SK-N-SH (cell line): ENCODE results near the gene USP4. TPM values are rescaled to one million over a fixed set of nuclear protein-coding genes. Genes with fewer than 3 reads are reported as not detected.

ENCODE experiments used
- CTCF ChIA-PET: fragments of 300-600, 350-600 bp; formaldehyde crosslinking; extraction: SDS; loops from one replicate; lab custom pipeline; 2021; lab: Yijun Ruan, JAX
- POLR2A ChIA-PET: fragments of 350-600 bp; sonication (Branson Sonifier 250); formaldehyde crosslinking; extraction: SDS; loops from one replicate; lab custom pipeline; 2020; ENCODE audit warnings: antibody characterized with exemption, inconsistent platforms; lab: Yijun Ruan, JAX
- DNase-seq: peaks from one replicate; pipeline ENCODE4 v3.0.0; 2012
- H2AFZ ChIP-seq: fragments of 200-600 bp; sonication (generic); 2 replicates; pipeline ENCODE4 v1.8.1; 2016; ENCODE audit warnings: antibody characterized with exemption, mild to moderate bottlenecking, low read depth
- H3F3A ChIP-seq: fragments of 200-600 bp; sonication (generic); replicated peaks from 2 replicates; pipeline ENCODE3; 2016; ENCODE audit warnings: antibody characterized with exemption, mild to moderate bottlenecking; ENCODE audit not compliant: insufficient read depth
- H3K27ac ChIP-seq, 2 experiments: fragments of 200-500 bp in 1 of 2; fragments of 200-600 bp in 1 of 2; sonication (Bioruptor generic) in 1 of 2; sonication (generic), shearing (Covaris generic) in 1 of 2; 2 replicates each; pipeline versions ENCODE4 v1.5.1 to v1.6.1; 2014 to 2016; ENCODE audit warnings: low read depth in 2 of 2, inconsistent platforms in 1 of 2, low read length in 1 of 2, mild to moderate bottlenecking in 1 of 2, mixed read lengths in 1 of 2
- H3K27me3 ChIP-seq: fragments of 200-600 bp; sonication (generic), shearing (Covaris generic); 2 replicates; pipeline ENCODE4 v1.6.1; 2016; ENCODE audit warnings: mixed run types; ENCODE audit not compliant: insufficient read depth
- H3K36me3 ChIP-seq, 2 experiments: fragments of 200-500 bp in 1 of 2; fragments of 200-600 bp in 1 of 2; sonication (Bioruptor generic) in 1 of 2; sonication (generic) in 1 of 2; replicated peaks in 1 of 2; 2 replicates each; pipeline versions ENCODE3 to v1.5.1; 2014 to 2016; ENCODE audit warnings: low read length in 1 of 2, mild to moderate bottlenecking in 1 of 2; ENCODE audit not compliant: insufficient read depth in 2 of 2, control insufficient read depth in 1 of 2
- H3K4me1 ChIP-seq, 2 experiments: fragments of 200-500 bp in 1 of 2; fragments of 200-600 bp in 1 of 2; sonication (Bioruptor generic) in 1 of 2; sonication (generic), shearing (Covaris generic) in 1 of 2; 2 replicates each; pipeline versions ENCODE4 v1.5.1 to v1.6.1; 2014 to 2016; ENCODE audit warnings: low read depth in 1 of 2, low read length in 1 of 2, mixed run types in 1 of 2; ENCODE audit not compliant: insufficient read depth in 2 of 2, control insufficient read depth in 1 of 2
- H3K4me2 ChIP-seq: fragments of 200-600 bp; sonication (generic), shearing (Covaris generic); 2 replicates; pipeline ENCODE4 v1.6.1; 2017; ENCODE audit warnings: mixed run types
- H3K4me3 ChIP-seq, 2 experiments: fragments of 200-500 bp in 1 of 2; fragments of 200-600 bp in 1 of 2; sonication (Bioruptor generic) in 1 of 2; sonication (generic), shearing (Covaris generic) in 1 of 2; 2 replicates each; pipeline versions ENCODE4 v1.5.1 to v1.8.1; 2014 to 2016; ENCODE audit warnings: low read depth in 2 of 2, inconsistent platforms in 1 of 2, low read length in 1 of 2, mild to moderate bottlenecking in 1 of 2, mixed read lengths in 1 of 2, moderate library complexity in 1 of 2
- H3K79me2 ChIP-seq: fragments of 200-600 bp; sonication (generic); 2 replicates; pipeline ENCODE4 v1.8.1; 2017; ENCODE audit warnings: mild to moderate bottlenecking; ENCODE audit not compliant: insufficient read depth
- H3K9ac ChIP-seq: fragments of 200-600 bp; sonication (generic); 2 replicates; pipeline ENCODE4 v1.6.1; 2017; ENCODE audit warnings: mixed run types
- H3K9me2 ChIP-seq: fragments of 200-600 bp; sonication (generic); 2 replicates; pipeline ENCODE4 v1.6.1; 2017; ENCODE audit warnings: mixed run types
- H3K9me3 ChIP-seq: fragments of 200-600 bp; sonication (generic); 2 replicates; pipeline ENCODE4 v1.6.1; 2017; ENCODE audit warnings: mixed run types, mild to moderate bottlenecking, moderate library complexity
- H4K20me1 ChIP-seq: fragments of 200-600 bp; sonication (generic); 2 replicates; pipeline ENCODE4 v1.6.1; 2017; ENCODE audit warnings: mild to moderate bottlenecking, mixed run types; ENCODE audit not compliant: insufficient read depth
- ELF1 ChIP-seq: IDR thresholded peaks from 2 replicates; pipeline ENCODE4 v1.4.0; 2012
- EP300 ChIP-seq, 2 experiments: IDR thresholded peaks; 2 replicates each; pipeline versions ENCODE4 v1.4.0 to v1.6.1; 2012; ENCODE audit warnings: borderline replicate concordance in 1 of 2, low read depth in 1 of 2, low read length in 1 of 2
- EZH2phosphoT487 ChIP-seq: fragments of 200-600 bp; sonication (generic); IDR thresholded peaks from 2 replicates; pipeline ENCODE4 v1.6.1; 2017; ENCODE audit warnings: low read depth, mixed run types, mild to moderate bottlenecking, antibody characterized with exemption, moderate library complexity, borderline replicate concordance
- FOSL2 ChIP-seq: IDR thresholded peaks from 2 replicates; pipeline ENCODE4 v1.4.0; 2012; ENCODE audit warnings: low read depth, mild to moderate bottlenecking, moderate library complexity, borderline replicate concordance
- FOXM1 ChIP-seq: IDR thresholded peaks from 2 replicates; pipeline ENCODE4 v1.4.0; 2012; ENCODE audit warnings: low read depth, mild to moderate bottlenecking
- GATA2 ChIP-seq: sonication (generic); formaldehyde crosslinking; IDR thresholded peaks from 2 replicates; pipeline ENCODE4 v1.5.0; 2020; ENCODE audit warnings: mild to moderate bottlenecking, missing genetic modification reagents
- MAX ChIP-seq: IDR thresholded peaks from 2 replicates; pipeline ENCODE4 v1.4.0; 2012; ENCODE audit warnings: low read depth
- MEF2A ChIP-seq: IDR thresholded peaks from 2 replicates; pipeline ENCODE4 v1.4.0; 2012; ENCODE audit warnings: low read depth, borderline replicate concordance
- MXI1 ChIP-seq: IDR thresholded peaks from 2 replicates; pipeline ENCODE4 v1.6.1; 2012; ENCODE audit warnings: mild to moderate bottlenecking, low read depth, low read length, improper control_type of control experiment
- NFIC ChIP-seq: IDR thresholded peaks from 2 replicates; pipeline ENCODE4 v1.4.0; 2012; ENCODE audit warnings: borderline replicate concordance
- NRF1 ChIP-seq: IDR thresholded peaks from 2 replicates; pipeline ENCODE4 v1.6.1; 2012; ENCODE audit warnings: low read depth, mild to moderate bottlenecking, low read length
- RAD21 ChIP-seq: IDR thresholded peaks from 2 replicates; pipeline ENCODE4 v1.6.1; 2012; ENCODE audit warnings: mild to moderate bottlenecking, low read length
- RCOR1 ChIP-seq: fragments of 150-350 bp; IDR thresholded peaks from 2 replicates; pipeline ENCODE4 v1.6.1; 2017; ENCODE audit warnings: antibody characterized with exemption, low read length
- REST ChIP-seq: IDR thresholded peaks from 2 replicates; pipeline ENCODE4 v1.6.1; 2012; ENCODE audit warnings: mild to moderate bottlenecking, low read depth, low read length, moderate library complexity
- SMC3 ChIP-seq: IDR thresholded peaks from 2 replicates; pipeline ENCODE4 v1.6.1; 2012; ENCODE audit warnings: low read depth, low read length, improper control_type of control experiment
- TAF1 ChIP-seq: IDR thresholded peaks from 2 replicates; pipeline ENCODE4 v1.6.1; 2012; ENCODE audit warnings: low read depth, mild to moderate bottlenecking, low read length, moderate library complexity, borderline replicate concordance
- TCF12 ChIP-seq: IDR thresholded peaks from 2 replicates; pipeline ENCODE4 v1.4.0; 2012
- TEAD4 ChIP-seq: IDR thresholded peaks from 2 replicates; pipeline ENCODE4 v1.4.0; 2012; ENCODE audit warnings: mild to moderate bottlenecking, borderline replicate concordance; ENCODE audit not compliant: insufficient read depth
- USF1 ChIP-seq: IDR thresholded peaks from 2 replicates; pipeline ENCODE4 v1.4.0; 2012; ENCODE audit warnings: low read depth, borderline replicate concordance
- ZBTB33 ChIP-seq: IDR thresholded peaks from 2 replicates; pipeline ENCODE4 v1.4.0; 2012; ENCODE audit warnings: low read depth, borderline replicate concordance
- WGBS: methylation state at CpG from one replicate; pipeline ENCODE4 v1.1.6; 2017; ENCODE audit warnings: low lambda C conversion rate; 5-methylcytosine and 5-hydroxymethylcytosine counted together
- polyA plus RNA-seq, 3 experiments: library from polyadenylated mRNA; depleted of rRNA; stranded (reverse); fragments of >200 nt; gene quantifications; 2 replicates each; pipeline ENCODE4 v1.2.3, GENCODE V29; 2012

The USP4 gene
- polyA plus RNA-seq, 1 of the 3 experiments (the other 2 are of a cell fraction), result 33.2 TPM

GRCh38 chr3:49310677-49311076 is 29.2 kb downstream of the USP4 start:
- peaks cover 10% of the 10 kb centered on the region; the same call in 1 of the 2 replicates for H3K79me2 ChIP-seq
- TF ChIP-seq MAX, result no peak
- TF ChIP-seq TEAD4, result no peak
- no peak for TF ChIP-seq FOSL2
- no peak for TF ChIP-seq SMC3
- no peak for TF ChIP-seq NFIC
- no peak for TF ChIP-seq TAF1
- TF ChIP-seq REST, result no peak
- no peak for TF ChIP-seq MEF2A
- TF ChIP-seq GATA2 (CRISPR knock-in tag), result no peak
- no peak for TF ChIP-seq EZH2phosphoT487
- H3K9me3 ChIP-seq, result no peaks in the 10 kb centered on the region
- DNase-seq, result no peak
- CTCF ChIA-PET, result interaction anchor here (0.6 kb wide), 1 partner anchor 84 kb away, joined by 4 read pairs; no protein-coding TSS in a partner anchor
- H3K36me3 ChIP-seq, result peaks cover 18 to 56% of the 10 kb centered on the region in 2 experiments
- H3K4me1 ChIP-seq, result no peaks in the 10 kb centered on the region
- H3K9me2 ChIP-seq, result no peaks in the 10 kb centered on the region
- H4K20me1 ChIP-seq, result no peaks in the 10 kb centered on the region
- no peak overlapping the region for H2AFZ ChIP-seq
- H3K9ac ChIP-seq, result no peak overlapping the region
- 100% methylated on average over 1 of the region's 1 CpG for WGBS
- peaks cover 10% of the 10 kb centered on the region for H3F3A ChIP-seq
- H3K27ac ChIP-seq, result no peak overlapping the region
- H3K4me3 ChIP-seq, result no peak overlapping the region
- H3K27me3 ChIP-seq, result no peaks in the 10 kb centered on the region
- no peak overlapping the region for H3K4me2 ChIP-seq
- POLR2A ChIA-PET, result interaction anchor here (0.9 kb wide), 1 partner anchor 29 kb away, joined by 3 read pairs; the partner anchor contains the start of gene USP4

GRCh38 chr3:49305608-49306007 is 34.2 kb downstream of the USP4 start:
- WGBS, result 99% methylated on average over 5 of the region's 5 CpGs
- Histone ChIP-seq H2AFZ (no peak overlapping the region), H3K4me3 (no peak overlapping the region), H3K9ac (no peak overlapping the region), H3K4me2 (no peak overlapping the region), H4K20me1 (no peaks in the 10 kb centered on the region), H3K4me1 (no peaks in the 10 kb centered on the region), H3F3A (peaks cover 3% of the 10 kb centered on the region), H3K79me2 (no peaks in the 10 kb centered on the region), H3K27ac (no peak overlapping the region), H3K27me3 (no peaks in the 10 kb centered on the region), H3K36me3 (peaks cover 35 to 50% of the 10 kb centered on the region in 2 experiments), H3K9me3 (no peaks in the 10 kb centered on the region), H3K9me2 (no peaks in the 10 kb centered on the region)
- ChIA-PET POLR2A (no interaction called here), CTCF (no interaction called here)
- DNase-seq, result no peak
- TF ChIP-seq FOXM1 (no peak), USF1 (no peak), NRF1 (no peak), GATA2 (CRISPR knock-in tag) (no peak), ELF1 (no peak), RCOR1 (no peak), RAD21 (no peak), MAX (no peak), FOSL2 (no peak), ZBTB33 (no peak), TCF12 (no peak), SMC3 (no peak), MXI1 (no peak), EP300 (IDR thresholded peaks at IDR 0.05; ENCODE audit: borderline replicate concordance in 1 of 2, low read depth in 1 of 2, low read length in 1 of 2) (no peak)
